CD4-positive, alpha-beta T cell treated with Interleukin-15 for 4 hours (primary cell): ENCODE data around the gene APPBP2.
A peak's percentile ranks its signal among the peaks of the same experiment; 100 is the strongest.
"Not testable (repeated sequence)": the region's sequence is repeated elsewhere in the genome, so short reads cannot be mapped to it uniquely, and the experiment has no call there.

ENCODE experiments used
- DNase-seq: peaks from one replicate; pipeline ENCODE4 v3.0.0-alpha.2; 2020; ENCODE audit warnings: low spot score

Gene APPBP2

DNA sequence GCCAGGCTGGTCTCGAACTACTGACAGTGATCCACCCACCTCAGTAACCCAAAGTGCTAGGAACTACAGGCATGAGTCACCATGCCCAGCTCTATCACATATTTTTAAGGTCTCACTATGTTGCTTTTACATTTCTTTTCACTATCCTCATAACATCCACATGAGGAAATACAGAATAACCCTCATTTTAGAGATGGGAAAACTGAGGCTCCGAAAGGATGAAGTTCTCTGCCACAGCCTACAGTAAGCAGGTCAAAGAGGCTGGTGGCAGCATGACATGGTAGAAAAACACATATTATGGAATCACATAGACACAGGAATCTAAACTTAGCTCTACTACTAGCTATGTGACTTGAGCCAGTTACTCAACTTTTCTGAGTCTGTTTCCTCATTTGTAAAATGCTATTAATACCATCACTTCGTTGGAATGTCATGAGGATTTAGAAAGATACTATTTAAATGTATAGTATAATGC, 32.2 kb downstream of the APPBP2 start:
- DNase-seq = no peak

DNA sequence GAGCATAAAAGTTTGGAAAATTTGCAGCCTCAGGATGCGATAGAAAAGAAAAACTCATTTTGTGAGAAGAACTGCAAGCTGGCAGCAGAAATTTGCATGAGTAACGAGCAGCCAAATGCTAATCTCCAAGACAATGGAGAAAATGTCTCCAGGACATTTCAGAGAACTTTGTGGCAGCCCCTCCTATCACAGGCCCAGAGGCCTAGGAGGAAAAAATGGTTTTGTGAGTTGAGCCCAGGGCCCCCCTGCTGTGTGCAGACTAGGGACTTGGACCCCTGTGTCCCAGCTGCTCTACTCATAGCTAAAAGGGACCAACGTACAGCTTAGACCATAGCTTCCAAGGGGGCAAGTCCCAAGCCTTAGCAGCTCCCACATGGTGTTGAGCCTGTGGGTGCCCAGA, 34.3 kb downstream of the APPBP2 start:
- no peak for DNase-seq

DNA sequence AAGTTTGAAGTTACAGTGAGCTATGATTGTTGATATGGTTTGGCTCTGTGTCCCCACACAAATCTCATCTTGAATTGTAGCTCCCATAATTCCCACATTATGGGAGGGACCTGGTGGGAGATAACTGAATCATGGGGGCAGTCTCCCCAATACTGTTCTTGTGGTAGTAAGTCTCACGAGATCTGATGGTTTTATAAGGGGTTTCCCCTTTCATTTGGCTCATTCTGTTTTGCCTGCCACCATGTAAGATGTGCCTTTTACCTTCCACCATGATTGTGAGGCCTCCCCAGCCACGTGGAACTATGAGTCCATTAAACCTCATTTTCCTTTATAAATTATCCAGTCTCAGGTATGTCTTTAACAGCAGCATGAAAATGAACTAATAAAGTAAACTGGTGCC, 35.4 kb downstream of the APPBP2 start:
- not testable (repeated sequence) for DNase-seq

DNA sequence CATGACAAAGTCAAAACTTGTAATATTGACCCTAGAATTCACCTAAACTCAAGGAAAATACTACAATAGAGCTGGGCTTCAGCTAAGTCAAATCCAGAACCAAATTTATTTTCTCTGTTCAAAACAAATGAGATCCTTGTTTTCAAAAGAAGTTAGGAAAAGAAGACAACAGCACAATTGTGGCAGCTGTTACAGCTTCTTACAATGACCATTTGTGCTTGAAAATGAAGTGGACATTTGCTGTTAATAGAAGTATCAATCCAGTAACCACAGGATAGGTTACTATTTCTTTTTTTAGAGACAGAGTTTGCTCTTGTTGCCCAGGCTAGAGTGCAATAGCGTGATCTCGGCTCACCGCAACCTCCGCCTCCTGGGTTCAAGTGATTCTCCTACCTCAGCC, 44.4 kb downstream of the APPBP2 start:
- DNase-seq = no peak

DNA sequence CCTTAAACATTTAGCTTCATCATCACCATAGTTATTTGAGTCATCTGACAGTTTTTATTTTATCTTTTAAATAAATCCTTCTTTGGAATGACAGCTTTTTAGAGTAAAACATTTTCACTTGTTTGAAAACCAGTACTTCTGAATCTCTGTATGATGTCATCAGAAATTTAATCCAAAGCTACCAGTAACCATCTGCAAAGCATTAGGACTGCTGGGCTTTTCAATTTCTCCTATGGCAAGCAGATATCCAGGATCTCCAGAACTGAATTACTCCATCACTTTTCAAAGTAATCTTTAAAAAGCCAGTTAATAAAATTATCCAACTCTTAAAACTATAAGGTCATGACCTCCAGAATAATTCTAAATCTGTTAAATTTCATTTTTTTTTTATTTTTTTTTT, 52.3 kb downstream of the APPBP2 start:
- DNase-seq = no peak

DNA sequence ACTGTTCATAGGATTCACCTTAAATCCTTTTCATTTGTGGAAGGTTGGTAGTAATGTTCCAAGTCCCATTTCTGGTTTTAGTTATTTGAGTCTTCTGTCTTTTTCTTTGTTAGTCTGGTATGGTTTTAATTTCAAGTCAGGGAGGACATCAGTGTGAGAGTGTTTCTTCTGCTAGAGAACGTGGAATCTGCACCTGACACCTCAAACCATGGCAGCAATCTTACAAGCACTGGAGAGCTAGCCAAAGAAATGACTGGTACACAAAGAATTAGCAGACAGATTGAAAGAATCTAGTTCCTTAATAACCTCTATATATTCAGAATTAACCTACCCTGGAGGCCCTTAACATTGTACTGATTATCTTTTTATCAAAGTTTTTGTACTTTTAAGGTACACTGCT, 53.6 kb downstream of the APPBP2 start:
- DNase-seq = no peak

DNA sequence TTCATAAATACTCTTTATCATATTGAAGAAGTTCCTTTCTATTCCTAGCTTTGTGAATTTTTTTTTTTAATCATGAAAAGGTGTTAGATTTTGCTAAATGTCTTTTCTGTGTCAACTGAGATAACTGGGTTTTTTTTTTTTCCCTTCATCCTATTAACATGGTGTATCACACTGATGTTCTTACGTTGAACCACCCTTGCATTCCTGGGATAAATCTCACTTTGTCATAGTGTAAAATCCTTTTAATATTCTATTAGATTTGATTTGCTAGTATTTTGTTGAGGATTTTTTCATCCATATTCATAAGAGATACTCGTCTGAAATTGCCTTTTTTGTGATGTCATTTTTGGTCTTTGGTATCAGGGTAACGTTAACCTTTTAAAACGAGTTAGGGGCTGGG, 54.6 kb downstream of the APPBP2 start:
- DNase-seq = no peak

DNA sequence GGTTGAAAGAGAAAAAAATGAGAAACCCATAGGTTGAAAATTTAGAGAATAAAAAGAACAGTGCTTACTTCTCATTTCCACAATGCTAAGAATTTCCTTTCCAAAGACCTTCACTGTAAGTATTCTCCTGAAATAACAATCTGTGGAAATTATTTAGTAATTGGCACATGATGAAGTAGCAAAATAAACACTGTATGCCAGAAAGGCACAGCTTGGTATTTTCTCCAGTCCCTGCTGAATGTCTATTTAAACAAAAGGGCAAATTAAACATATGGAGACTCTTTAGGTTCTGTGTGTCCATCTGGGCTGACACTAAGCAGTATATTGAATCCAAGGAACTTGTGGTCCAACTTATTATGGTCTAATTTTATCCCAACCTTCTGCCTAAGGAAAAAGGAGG, 57.7 kb downstream of the APPBP2 start:
- no peak for DNase-seq

DNA sequence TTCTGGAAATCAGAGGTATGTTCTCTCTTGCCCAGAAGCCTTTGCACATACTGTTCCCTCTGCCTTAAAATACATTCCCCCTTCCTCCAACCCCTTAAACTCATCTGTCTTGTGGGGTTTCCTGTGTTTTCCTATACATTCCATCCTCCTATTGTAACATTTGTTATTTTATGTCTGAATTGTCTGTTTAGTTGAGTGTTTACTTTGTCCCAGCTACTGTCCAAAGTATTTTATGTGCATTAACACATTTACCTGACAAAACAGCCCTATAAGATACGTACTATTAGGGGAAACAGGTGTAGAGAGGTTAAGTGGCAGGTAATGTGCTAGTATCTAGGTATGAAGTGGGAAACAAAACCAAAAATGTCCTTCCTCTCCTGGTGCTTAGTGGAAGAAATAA, 61.7 kb downstream of the APPBP2 start:
- DNase-seq = no peak

DNA sequence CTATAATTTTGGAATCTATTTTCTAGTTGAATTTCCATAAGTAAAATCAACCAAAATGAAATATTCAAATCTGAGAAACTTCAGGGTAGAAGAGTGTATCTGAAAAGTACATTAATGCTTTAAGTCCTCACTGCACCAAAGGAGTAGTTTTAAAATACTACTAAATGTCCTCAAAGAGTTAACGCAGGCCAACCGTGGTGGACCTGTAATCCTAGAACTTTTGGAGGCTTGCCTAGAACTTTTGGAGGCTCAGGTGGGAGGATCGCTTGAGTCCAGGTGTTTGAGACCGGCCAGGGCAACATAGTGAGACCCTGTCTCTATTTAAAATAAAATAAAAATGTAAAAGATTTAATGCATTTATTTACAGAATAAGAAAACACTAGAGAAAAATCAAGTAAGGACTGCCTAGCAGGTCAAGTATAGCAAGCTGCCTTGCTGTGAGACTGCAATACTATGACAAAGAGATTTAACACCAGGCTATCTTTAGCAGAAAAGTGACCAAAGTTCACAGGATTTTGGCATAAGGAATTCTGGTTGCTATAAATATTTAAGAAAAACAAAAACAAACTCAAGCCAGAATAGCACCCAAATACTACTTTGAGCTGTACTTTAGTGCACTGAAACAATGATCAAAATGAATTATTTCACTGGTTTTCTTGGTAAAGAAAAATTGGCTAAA, 62.7 kb downstream of the APPBP2 start:
- no peak for DNase-seq

DNA sequence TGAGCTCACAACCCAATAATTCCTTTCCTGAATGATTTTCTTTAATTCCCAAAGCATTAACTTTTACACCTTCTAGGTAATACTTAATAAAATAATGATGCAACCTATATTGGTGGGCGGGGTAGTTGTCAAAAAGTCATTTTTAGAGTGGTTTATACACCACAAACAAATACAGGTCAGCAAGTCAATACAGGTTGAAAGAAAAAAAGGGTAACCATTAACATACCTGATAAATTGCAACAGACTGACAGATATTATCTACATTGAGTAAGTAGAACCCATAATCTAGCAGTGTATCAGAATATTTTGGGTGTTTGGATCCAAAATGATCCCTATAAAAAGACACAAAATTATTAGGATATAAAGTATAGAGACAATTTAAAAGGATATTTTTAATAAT, 64.5 kb downstream of the APPBP2 start:
- no peak for DNase-seq

DNA sequence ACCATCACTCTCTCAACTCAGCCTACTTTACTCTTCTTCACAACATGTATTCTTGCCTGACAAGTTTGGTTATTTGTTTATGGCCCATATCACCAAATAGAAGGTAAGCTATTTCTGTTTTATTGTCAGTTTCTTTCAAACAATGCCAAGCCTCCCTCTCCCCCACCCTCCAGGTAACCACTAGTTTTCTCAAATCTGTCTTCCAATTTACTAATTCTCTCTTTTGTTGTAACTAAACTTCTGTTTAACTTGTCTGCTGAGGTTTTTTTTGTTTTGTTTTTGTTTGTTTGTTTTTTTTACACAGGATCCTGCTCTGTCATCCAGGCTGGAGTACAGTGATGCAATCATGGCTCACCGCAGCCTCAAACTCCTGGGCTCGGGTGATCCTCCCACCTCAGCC, 68.9 kb downstream of the APPBP2 start:
- no peak for DNase-seq

DNA sequence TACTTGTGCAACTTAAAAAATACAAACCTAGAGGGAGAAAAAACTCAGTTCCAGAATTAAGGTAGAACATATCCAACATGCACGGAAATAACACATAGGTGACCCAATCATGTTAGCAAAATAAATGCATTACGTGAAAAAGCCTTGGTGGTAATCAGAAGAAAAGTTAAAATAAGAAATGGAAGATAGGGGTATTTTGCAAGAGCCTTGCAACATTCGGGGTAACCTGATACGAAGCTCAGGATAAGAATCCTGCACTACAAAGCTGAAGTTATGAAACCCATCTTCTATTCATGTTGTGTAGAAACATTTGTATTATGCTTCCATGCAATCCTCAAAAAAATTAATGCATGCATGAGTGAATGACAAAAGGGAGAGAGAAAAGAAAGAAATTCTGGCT, 70.7 kb downstream of the APPBP2 start:
- DNase-seq = no peak

DNA sequence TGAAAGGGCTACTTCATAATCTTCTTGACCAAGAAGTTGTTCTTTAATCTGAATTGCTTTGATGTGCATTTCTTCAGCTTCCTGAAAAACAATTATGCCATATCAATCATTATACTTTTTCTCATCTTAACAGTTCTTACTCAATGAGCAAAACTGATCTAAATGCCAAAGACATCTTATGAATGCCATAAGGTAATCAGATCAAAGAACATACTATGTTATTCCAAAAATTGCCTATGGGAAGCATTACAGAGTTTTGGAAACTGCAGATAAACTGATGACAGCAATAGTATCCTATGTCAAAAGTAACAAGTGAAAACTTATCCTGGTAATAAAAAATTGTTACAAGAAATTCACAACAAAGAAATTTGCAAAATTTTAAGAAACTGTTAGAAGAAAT, 74.1 kb downstream of the APPBP2 start:
- DNase-seq = no peak

DNA sequence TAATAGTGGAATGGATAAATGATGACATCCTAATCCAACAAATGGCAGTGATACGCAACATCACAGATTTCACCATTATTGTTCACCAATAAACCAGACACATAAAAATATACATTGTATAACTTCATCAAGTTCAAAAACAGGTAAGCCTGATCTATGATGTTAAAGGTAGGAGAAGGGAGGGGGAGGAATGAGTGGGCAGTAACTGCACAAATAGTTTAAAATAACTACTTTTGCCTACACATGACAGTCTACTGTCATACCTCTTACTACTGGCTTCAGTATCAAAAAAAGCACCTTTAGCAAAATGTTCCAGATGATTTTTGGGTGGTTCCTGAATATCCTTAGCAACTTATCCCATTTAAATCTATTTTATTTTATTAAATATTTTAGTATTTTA, 75.0 kb downstream of the APPBP2 start:
- DNase-seq = no peak

DNA sequence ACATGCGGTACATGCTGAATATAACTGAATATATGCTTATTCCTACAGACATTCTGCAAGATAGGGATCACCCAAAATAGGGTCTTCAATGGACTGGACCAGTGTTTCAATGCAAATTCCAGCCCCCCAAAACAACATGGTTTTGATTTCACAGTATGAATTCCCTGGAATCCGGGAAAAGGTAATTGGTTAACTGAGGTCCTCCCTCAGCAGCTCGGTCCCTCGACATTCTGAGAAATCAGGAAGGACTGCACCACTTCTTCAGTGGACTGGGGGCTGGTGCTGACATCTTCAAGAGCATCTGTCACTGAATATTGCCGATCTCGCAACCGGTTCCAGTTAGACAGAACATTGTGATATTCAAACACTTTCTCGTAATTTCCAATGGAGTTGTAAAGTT, 78.7 kb downstream of the APPBP2 start:
- DNase-seq = no peak

DNA sequence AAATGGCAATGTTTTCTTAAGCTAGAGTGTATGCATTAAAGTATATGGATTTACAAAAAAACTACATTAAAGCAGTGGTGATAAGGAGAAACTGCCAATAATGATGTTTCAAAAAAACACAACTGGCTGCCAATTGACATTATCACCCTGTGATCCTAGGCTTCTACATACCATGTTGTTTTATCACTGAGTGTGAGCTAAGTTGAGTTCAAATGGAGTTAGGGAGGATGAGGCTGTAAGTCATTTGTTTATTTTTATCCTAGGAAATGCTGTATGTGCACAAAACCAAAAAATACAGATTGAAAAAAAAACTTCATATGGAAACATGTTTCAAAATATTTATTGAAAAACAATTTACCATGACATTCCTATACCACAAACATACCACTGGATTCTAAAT, 80.9 kb downstream of the APPBP2 start:
- no peak for DNase-seq

DNA sequence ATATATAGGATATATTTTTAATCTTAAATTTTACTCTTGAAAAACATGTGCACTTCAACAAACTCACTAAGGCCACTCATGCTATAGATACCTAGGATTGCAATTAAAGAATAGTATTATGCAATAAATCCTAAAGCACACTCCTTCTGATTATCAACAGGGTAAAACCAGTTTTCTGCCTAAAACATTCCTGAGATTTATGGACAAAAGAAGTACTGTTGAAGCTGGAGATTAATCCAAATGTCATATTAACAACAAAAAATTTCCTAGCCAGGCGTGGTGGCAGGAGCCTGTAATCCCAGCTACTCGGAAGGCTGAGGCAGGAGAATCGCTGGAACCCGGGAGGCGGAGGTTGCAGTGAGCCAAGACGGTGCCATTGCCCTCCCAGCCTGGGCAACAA, 82.3 kb downstream of the APPBP2 start:
- no peak for DNase-seq

DNA sequence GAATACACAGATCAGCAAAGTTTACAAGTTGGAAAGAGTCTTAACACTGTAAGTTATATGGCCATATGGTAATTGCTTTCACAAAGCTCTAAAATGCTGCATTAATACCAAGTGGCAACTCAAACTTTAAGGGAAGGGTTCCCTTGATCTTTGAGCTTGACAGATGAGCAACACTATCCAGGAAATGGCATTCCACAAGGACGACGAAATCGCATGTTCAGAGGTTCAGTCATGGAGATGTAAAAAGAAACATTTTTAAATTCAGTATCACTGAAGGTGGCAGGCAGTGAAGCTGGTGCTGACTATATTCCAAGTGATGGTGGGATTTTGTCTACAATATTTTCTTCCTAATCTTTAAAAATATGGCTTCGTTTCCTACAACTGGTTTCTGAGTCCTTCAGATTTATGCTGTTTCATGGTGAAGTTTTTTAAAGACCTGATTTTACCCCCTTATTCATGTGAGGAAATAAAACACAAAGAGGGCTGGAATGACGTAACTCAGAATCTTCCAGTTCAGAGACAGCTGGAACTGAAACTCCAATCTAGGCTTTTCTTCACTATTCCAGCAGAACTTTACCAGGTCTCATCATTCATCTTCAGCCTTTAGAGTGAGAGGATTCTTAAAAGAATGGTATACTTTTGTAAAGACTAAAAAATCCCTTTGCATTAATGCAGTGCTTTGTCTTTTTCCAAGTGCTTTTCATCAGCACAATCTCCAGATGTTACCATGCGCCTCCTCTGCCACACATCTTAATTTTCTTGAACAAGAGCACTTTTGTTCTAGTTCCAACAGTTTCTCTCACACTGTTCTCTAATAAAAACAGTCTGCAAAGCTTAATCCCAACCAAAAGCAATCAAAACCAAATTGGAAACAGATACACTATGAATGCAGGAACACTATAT, 83.5 kb downstream of the APPBP2 start:
- DNase-seq = no peak

DNA sequence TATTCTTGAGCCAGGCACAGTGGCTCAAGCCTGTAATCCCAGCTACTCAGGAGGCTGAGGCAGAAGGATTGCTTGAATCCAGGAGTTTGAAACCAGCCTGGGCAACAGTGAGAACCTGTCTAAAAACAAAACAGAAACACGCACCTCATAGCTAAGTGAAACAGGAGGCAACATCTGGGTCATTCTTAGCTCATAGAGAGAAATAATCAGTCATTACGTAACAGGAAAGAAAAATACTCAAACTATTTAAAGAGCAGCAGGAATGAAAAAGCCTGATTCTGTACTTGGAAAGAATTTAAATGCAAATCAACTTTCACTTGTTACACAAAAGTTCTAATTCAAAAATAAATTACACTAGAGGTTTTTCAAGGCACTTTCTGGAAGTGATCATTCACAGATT, 86.5 kb downstream of the APPBP2 start:
- DNase-seq = no peak

DNA sequence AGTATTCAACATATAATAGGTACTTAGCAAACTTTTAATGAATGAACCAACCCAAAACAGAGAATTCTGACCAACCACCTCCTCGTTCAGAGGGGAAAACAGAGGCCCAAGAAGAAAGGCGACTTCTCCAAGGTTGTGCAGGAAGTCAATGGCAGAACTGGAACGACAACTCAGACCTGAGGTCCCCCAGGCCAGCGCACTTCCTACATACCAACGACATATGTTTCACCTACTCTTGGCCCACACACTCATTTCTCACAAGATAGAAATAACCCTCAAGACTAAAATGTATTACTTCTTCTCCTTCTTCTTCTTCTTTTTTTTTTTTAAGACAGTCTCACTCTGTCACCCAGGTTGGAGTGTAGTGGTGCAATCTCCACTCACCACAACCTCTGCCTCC, 89.4 kb downstream of the APPBP2 start:
- no peak for DNase-seq

DNA sequence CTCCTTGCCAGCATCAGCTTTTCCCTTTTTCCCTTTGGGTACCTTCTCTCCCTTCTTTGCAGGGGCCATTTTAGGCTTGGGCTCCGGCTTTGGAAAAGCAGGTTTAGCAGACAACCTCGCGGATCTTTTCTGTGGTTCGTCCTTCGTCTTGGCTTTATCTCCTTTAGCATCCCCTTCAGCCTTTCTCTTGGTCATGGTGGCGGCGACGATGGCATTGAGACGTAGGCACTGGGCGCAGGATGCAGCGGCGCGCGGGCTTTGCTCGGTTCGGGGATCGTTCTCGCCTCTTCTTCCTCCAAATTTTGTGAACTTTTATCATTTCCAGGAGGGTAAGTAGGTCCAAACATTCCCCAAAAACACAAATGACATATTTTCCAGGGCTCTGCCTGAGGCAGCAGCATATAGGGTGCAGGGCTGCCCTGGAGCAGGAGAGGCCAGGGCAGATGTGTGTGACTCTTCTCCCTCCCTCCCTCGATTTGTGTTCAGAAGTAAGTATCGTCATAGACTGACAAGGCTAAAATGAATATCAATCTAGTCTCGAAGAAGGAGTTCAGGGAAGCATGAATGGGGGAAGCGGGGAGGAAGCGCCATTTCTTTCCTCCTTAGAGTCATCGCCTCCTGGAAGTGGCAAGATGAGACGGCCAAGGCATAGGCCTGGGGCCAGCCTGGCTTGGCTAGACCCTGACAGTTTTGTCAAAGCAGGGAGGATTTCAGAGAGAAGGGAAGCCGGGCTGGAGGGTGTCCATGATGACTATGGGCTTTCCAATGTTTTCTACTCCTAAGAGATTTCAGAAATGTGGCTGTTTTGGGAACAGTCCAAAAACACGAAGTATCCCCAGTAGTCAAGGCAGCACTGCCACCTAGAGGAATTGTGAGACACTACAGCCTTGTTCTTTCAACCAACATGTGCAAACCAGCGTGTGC, 90.5 kb downstream of the APPBP2 start:
- DNase-seq = peak; percentile 72
